Activated CD4-positive, CD25-positive, alpha-beta regulatory T cell treated with anti-CD3 and anti-CD28 coated beads, Interleukin-2, amount 50 U/mL, for 16 hours (primary cell): ENCODE results near the gene TSHZ2.

Experiments
- DNase-seq: peaks from one replicate; pipeline ENCODE4 v3.0.0-alpha.2; 2020; ENCODE audit warnings: low read depth, low spot score

The TSHZ2 gene

GRCh38 chr20:52972190-52972937, at the start of gene TSHZ2:
TSHZ2 (plus strand) TSS chr20:52972358; CDS start chr20:52973294, 936 bp downstream.
- DNase-seq, result peak; percentile 28

GRCh38 chr20:52922436-52922835, 49.7 kb upstream of the TSHZ2 start:
- DNase-seq, result no peak

GRCh38 chr20:52923123-52923937, 48.8 kb upstream of the TSHZ2 start:
- no peak for DNase-seq

- no peak for DNase-seq
Observed at GRCh38 chr20:52924411-52925271, 47.5 kb upstream of the TSHZ2 start.

GRCh38 chr20:52926505-52926904, 45.7 kb upstream of the TSHZ2 start:
- no peak for DNase-seq

- no peak for DNase-seq
Observed at GRCh38 chr20:52933867-52934266, 38.3 kb upstream of the TSHZ2 start.

GRCh38 chr20:52936351-52937340, 35.5 kb upstream of the TSHZ2 start:
- no peak for DNase-seq

GRCh38 chr20:52937591-52938100, 34.5 kb upstream of the TSHZ2 start:
- no peak for DNase-seq

GRCh38 chr20:52939141-52939540, 33.0 kb upstream of the TSHZ2 start:
- DNase-seq, result no peak

GRCh38 chr20:52941808-52942207, 30.4 kb upstream of the TSHZ2 start:
- DNase-seq, result no peak

- DNase-seq, result no peak
Observed at GRCh38 chr20:52943185-52943841, 28.8 kb upstream of the TSHZ2 start.

- no peak for DNase-seq
Observed at GRCh38 chr20:52945268-52945667, 26.9 kb upstream of the TSHZ2 start.

GRCh38 chr20:52945862-52946522, 26.2 kb upstream of the TSHZ2 start:
- no peak for DNase-seq

GRCh38 chr20:52948491-52948890, 23.7 kb upstream of the TSHZ2 start:
- DNase-seq, result no peak

GRCh38 chr20:52953020-52953419, 19.1 kb upstream of the TSHZ2 start:
- DNase-seq, result no peak

GRCh38 chr20:52954849-52955248, 17.3 kb upstream of the TSHZ2 start:
- no peak for DNase-seq

GRCh38 chr20:52958211-52958610, 13.9 kb upstream of the TSHZ2 start:
- no peak for DNase-seq

GRCh38 chr20:52959125-52959524, 13.0 kb upstream of the TSHZ2 start:
- no peak for DNase-seq

GRCh38 chr20:52962183-52962582, 10.0 kb upstream of the TSHZ2 start:
- no peak for DNase-seq
